Measurements from ENCODE around the gene ACBD4.

DNA sequence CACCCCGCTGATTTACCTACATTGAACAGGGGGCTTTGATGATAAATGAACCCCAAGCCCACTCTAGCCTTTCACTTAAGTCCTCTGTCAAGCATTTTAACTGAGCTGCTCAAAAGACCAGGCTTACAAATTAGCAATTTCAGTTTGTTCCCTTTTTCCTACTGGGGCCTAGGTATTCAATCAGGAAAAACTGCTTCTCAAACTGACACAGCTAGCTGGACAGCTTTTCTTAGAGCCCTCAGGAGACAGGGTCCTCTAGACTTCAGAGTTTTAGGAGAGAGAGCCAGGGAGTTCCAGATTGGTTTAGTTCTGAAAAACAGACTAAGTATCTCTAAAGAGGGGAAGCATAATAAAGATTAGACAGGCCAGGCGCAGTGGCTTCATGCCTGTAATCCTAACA is 20.0 kb downstream of the ACBD4 start:
- TF ChIP-seq MAZ (IDR thresholded peaks at IDR 0.05; ENCODE audit: borderline replicate concordance, low read depth, low read length) (no peak), POLR2A (IDR thresholded peaks at IDR 0.05; ENCODE audit: low read depth, low read length) (no peak), RAD21 (IDR thresholded peaks at IDR 0.05; ENCODE audit: low read length) (no peak), SMC3 (IDR thresholded peaks at IDR 0.05; ENCODE audit: low read depth, low read length) (no peak), RCOR1 (IDR thresholded peaks at IDR 0.05; ENCODE audit: insufficient replicate concordance, low read length) (no peak), BHLHE40 (IDR thresholded peaks at IDR 0.05; ENCODE audit: low read depth, low read length) (no peak), MAFK (IDR thresholded peaks at IDR 0.05; ENCODE audit: low read depth, low read length) (no peak), CEBPB (IDR thresholded peaks at IDR 0.05; ENCODE audit: low read depth, low read length) (no peak)
- TF ChIP-seq, protein P1, sequence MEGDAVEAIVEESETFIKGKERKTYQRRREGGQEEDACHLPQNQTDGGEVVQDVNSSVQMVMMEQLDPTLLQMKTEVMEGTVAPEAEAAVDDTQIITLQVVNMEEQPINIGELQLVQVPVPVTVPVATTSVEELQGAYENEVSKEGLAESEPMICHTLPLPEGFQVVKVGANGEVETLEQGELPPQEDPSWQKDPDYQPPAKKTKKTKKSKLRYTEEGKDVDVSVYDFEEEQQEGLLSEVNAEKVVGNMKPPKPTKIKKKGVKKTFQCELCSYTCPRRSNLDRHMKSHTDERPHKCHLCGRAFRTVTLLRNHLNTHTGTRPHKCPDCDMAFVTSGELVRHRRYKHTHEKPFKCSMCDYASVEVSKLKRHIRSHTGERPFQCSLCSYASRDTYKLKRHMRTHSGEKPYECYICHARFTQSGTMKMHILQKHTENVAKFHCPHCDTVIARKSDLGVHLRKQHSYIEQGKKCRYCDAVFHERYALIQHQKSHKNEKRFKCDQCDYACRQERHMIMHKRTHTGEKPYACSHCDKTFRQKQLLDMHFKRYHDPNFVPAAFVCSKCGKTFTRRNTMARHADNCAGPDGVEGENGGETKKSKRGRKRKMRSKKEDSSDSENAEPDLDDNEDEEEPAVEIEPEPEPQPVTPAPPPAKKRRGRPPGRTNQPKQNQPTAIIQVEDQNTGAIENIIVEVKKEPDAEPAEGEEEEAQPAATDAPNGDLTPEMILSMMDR (conservative IDR thresholded peaks at IDR 0.05; ENCODE audit: low read depth, low read length) = no peak
- TF ChIP-seq, protein P2, sequence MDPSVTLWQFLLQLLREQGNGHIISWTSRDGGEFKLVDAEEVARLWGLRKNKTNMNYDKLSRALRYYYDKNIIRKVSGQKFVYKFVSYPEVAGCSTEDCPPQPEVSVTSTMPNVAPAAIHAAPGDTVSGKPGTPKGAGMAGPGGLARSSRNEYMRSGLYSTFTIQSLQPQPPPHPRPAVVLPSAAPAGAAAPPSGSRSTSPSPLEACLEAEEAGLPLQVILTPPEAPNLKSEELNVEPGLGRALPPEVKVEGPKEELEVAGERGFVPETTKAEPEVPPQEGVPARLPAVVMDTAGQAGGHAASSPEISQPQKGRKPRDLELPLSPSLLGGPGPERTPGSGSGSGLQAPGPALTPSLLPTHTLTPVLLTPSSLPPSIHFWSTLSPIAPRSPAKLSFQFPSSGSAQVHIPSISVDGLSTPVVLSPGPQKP (IDR thresholded peaks at IDR 0.05; ENCODE audit: borderline replicate concordance, low read depth, low read length) = no peak
- TF ChIP-seq, protein P3, sequence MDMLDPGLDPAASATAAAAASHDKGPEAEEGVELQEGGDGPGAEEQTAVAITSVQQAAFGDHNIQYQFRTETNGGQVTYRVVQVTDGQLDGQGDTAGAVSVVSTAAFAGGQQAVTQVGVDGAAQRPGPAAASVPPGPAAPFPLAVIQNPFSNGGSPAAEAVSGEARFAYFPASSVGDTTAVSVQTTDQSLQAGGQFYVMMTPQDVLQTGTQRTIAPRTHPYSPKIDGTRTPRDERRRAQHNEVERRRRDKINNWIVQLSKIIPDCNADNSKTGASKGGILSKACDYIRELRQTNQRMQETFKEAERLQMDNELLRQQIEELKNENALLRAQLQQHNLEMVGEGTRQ (IDR thresholded peaks at IDR 0.05; ENCODE audit: low read depth, low read length) = no peak

Measured in IMR-90 (cell line).